ENCODE data around the gene IKZF1. TPM values are rescaled to one million over a fixed set of nuclear protein-coding genes. Genes with fewer than 3 reads are reported as not detected.

Gene IKZF1
- total RNA-seq, 1 experiment from 2014 or later, result 0.57 TPM

DNA sequence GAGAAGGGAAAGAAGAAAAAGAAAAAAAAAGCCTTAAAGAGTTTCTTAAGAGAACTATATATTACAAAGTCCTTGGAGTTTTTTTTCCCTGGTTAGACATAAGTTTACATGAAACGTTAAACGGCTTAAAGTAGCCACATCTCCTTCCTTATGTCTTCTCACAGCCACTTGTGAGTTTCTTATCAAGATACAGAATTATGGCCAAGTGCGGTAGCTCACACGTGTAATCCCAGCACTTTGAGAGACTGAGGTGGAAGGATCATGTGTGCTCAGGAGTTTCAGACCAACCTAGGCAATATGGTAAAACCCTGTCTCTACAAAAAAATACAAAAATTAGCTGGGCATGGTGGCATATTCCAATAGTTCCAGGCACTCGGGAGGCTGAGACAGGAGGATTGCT lies 54.3 kb downstream of the IKZF1 start:
- CTCF ChIA-PET, result no interaction called here

More for the DNA sequence above, 54.3 kb downstream of the IKZF1 start:
- H3K9me3 ChIP-seq (ENCODE audit: control insufficient read depth in 1 of 2, insufficient read depth in 1 of 2, low read depth in 1 of 2, low read length in 2 of 2), result no peaks in the 10 kb centered on the region
- TF ChIP-seq, protein P1, sequence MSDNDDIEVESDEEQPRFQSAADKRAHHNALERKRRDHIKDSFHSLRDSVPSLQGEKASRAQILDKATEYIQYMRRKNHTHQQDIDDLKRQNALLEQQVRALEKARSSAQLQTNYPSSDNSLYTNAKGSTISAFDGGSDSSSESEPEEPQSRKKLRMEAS (IDR thresholded peaks at IDR 0.05), result no peak
- TF ChIP-seq SIN3A (IDR thresholded peaks at IDR 0.05; ENCODE audit: low read depth) (no peak), POLR2AphosphoS5 (IDR thresholded peaks at IDR 0.05; ENCODE audit: low read depth, low read length) (no peak), EZH2 (IDR thresholded peaks at IDR 0.05) (no peak), SRF (IDR thresholded peaks at IDR 0.05; ENCODE audit: low read depth) (no peak), RAD21 (IDR thresholded peaks at IDR 0.05; ENCODE audit: low read depth) (no peak), ZFX (IDR thresholded peaks at IDR 0.05) (no peak), EGR1 (IDR thresholded peaks at IDR 0.05; ENCODE audit: low read depth) (no peak), EZH2phosphoT487 (IDR thresholded peaks at IDR 0.05; ENCODE audit: borderline replicate concordance) (no peak), JUND (IDR thresholded peaks at IDR 0.05) (no peak), FOSL1 (IDR thresholded peaks at IDR 0.05; ENCODE audit: low read depth) (no peak), CEBPB (IDR thresholded peaks at IDR 0.05; ENCODE audit: low read depth) (no peak), SP1 (IDR thresholded peaks at IDR 0.05; ENCODE audit: low read depth) (no peak)
- TF ChIP-seq, protein P2, sequence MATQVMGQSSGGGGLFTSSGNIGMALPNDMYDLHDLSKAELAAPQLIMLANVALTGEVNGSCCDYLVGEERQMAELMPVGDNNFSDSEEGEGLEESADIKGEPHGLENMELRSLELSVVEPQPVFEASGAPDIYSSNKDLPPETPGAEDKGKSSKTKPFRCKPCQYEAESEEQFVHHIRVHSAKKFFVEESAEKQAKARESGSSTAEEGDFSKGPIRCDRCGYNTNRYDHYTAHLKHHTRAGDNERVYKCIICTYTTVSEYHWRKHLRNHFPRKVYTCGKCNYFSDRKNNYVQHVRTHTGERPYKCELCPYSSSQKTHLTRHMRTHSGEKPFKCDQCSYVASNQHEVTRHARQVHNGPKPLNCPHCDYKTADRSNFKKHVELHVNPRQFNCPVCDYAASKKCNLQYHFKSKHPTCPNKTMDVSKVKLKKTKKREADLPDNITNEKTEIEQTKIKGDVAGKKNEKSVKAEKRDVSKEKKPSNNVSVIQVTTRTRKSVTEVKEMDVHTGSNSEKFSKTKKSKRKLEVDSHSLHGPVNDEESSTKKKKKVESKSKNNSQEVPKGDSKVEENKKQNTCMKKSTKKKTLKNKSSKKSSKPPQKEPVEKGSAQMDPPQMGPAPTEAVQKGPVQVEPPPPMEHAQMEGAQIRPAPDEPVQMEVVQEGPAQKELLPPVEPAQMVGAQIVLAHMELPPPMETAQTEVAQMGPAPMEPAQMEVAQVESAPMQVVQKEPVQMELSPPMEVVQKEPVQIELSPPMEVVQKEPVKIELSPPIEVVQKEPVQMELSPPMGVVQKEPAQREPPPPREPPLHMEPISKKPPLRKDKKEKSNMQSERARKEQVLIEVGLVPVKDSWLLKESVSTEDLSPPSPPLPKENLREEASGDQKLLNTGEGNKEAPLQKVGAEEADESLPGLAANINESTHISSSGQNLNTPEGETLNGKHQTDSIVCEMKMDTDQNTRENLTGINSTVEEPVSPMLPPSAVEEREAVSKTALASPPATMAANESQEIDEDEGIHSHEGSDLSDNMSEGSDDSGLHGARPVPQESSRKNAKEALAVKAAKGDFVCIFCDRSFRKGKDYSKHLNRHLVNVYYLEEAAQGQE (IDR thresholded peaks at IDR 0.05; ENCODE audit: low read depth), result no peak
- TF ChIP-seq, protein P3, sequence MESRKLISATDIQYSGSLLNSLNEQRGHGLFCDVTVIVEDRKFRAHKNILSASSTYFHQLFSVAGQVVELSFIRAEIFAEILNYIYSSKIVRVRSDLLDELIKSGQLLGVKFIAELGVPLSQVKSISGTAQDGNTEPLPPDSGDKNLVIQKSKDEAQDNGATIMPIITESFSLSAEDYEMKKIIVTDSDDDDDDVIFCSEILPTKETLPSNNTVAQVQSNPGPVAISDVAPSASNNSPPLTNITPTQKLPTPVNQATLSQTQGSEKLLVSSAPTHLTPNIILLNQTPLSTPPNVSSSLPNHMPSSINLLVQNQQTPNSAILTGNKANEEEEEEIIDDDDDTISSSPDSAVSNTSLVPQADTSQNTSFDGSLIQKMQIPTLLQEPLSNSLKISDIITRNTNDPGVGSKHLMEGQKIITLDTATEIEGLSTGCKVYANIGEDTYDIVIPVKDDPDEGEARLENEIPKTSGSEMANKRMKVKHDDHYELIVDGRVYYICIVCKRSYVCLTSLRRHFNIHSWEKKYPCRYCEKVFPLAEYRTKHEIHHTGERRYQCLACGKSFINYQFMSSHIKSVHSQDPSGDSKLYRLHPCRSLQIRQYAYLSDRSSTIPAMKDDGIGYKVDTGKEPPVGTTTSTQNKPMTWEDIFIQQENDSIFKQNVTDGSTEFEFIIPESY (IDR thresholded peaks at IDR 0.05; ENCODE audit: extremely low read depth, insufficient replicate concordance, low read length), result no peak
- TF ChIP-seq, protein P4, sequence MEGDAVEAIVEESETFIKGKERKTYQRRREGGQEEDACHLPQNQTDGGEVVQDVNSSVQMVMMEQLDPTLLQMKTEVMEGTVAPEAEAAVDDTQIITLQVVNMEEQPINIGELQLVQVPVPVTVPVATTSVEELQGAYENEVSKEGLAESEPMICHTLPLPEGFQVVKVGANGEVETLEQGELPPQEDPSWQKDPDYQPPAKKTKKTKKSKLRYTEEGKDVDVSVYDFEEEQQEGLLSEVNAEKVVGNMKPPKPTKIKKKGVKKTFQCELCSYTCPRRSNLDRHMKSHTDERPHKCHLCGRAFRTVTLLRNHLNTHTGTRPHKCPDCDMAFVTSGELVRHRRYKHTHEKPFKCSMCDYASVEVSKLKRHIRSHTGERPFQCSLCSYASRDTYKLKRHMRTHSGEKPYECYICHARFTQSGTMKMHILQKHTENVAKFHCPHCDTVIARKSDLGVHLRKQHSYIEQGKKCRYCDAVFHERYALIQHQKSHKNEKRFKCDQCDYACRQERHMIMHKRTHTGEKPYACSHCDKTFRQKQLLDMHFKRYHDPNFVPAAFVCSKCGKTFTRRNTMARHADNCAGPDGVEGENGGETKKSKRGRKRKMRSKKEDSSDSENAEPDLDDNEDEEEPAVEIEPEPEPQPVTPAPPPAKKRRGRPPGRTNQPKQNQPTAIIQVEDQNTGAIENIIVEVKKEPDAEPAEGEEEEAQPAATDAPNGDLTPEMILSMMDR (IDR thresholded peaks at IDR 0.05 in 2 of 3, conservative IDR thresholded peaks at IDR 0.05 in 1 of 3; ENCODE audit: borderline replicate concordance in 1 of 3, insufficient read depth in 1 of 3, low read depth in 2 of 3, low read length in 2 of 3), result no peak
- TF ChIP-seq, protein P5, sequence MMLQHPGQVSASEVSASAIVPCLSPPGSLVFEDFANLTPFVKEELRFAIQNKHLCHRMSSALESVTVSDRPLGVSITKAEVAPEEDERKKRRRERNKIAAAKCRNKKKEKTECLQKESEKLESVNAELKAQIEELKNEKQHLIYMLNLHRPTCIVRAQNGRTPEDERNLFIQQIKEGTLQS (IDR thresholded peaks at IDR 0.05), result no peak
- peaks cover 0 to 3% of the 10 kb centered on the region in 2 experiments; a peak in 1 of 4 replicates for H3K4me1 ChIP-seq (ENCODE audit: control insufficient read depth in 1 of 2, insufficient read depth in 2 of 2, low read length in 2 of 2)
- no peak for ATAC-seq
- H3K9me2 ChIP-seq (ENCODE audit: insufficient read depth), result no peaks in the 10 kb centered on the region
- H3K27ac ChIP-seq (ENCODE audit: low read depth, low read length), result no peak overlapping the region
- H4K20me1 ChIP-seq (ENCODE audit: insufficient read depth), result no peaks in the 10 kb centered on the region
- no peak overlapping the region for H3K4me2 ChIP-seq (ENCODE audit: low read length)
- BruUV-seq (replicated peaks), result no TSS peak
- no peak for DNase-seq (ENCODE audit: low read depth, low spot score)
- H3K4me3 ChIP-seq (replicated peaks in 1 of 2; ENCODE audit: low read depth in 1 of 2, low read length in 2 of 2), result no peak overlapping the region
- no peaks in the 10 kb centered on the region for H3K36me3 ChIP-seq (ENCODE audit: control insufficient read depth in 1 of 2, insufficient read depth in 2 of 2, low read length in 2 of 2)
- POLR2A ChIA-PET, result no interaction called here
- H2AFZ ChIP-seq (ENCODE audit: low read depth, low read length, poor library complexity, severe bottlenecking), result no peak overlapping the region
- no peaks in the 10 kb centered on the region for H3K79me2 ChIP-seq (ENCODE audit: insufficient read depth, low read length)
- intact Hi-C loops (cut with micrococcal nuclease), result no loop called here
- RAD21 ChIA-PET (ENCODE audit: low non-redundant PET in 1 of 2, low total read pairs in 2 of 2, uncharacterized antibody in 2 of 2, unreplicated experiment in 2 of 2), result no interaction called here
- no peaks in the 10 kb centered on the region for H3K27me3 ChIP-seq (ENCODE audit: insufficient read depth, low read length)
- H3K9ac ChIP-seq (ENCODE audit: low read length), result no peak overlapping the region
